ENCODE results near the gene HOXB2.

Gene HOXB2

DNA sequence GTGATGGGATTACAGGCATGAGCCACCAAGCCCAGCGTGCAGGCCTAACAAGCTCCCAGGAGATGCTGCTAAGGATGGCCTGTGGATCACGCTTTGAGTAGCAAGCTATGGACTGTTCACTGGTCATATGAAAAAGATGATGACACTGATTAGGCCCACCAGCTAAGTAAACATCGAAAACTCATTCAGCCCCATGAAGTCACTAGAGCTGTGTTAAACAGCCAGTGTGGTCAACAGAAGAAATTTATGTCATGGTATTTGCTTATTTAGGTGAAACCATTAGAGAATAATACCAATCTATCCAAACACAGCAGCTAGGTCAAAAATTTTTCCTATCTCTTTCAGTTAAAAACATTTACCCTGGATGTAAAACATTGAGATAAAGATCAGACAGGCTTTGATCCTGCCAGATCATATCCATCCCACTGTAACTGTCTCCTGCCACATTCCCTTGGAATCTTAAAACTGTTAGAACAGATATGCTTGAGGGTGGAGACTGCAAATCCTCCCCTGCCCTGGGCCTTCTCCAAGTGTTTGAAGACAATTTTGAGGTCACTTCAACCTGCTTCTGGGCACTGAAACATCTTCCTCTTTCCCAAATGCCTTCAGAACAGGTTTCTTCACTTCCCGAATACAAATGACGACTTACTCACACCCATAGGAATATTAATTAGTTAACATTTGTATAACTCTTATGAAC lies 45.0 kb downstream of the HOXB2 start:
- peak overlapping the region; percentile 79 for H3K27ac ChIP-seq (ENCODE audit: low read depth, low read length, severe bottlenecking)
- H3K36me3 ChIP-seq (ENCODE audit: control insufficient read depth, insufficient read depth, low read length) = no peaks in the 10 kb centered on the region
- H3K4me3 ChIP-seq (ENCODE audit: extremely low read depth, insufficient read depth, low read length, poor library complexity, severe bottlenecking) = no peak overlapping the region
- WGBS, 2 experiments (ENCODE audit: insufficient coverage in 2 of 2) = 93 to 96% methylated on average over 3 of the region's 5 CpGs
- H3K9me3 ChIP-seq (ENCODE audit: control insufficient read depth, low read length) = no peaks in the 10 kb centered on the region
- H3K4me1 ChIP-seq (ENCODE audit: control insufficient read depth, insufficient read depth, low read length, poor library complexity, severe bottlenecking) = peaks cover 64% of the 10 kb centered on the region

GRCh38 chr17:48499248-48499647 lies 45.7 kb downstream of the HOXB2 start:
- Histone ChIP-seq H3K4me1 (ENCODE audit: control insufficient read depth, insufficient read depth, low read length, poor library complexity, severe bottlenecking) (peaks cover 68% of the 10 kb centered on the region), H3K4me3 (ENCODE audit: extremely low read depth, insufficient read depth, low read length, poor library complexity, severe bottlenecking) (no peak overlapping the region), H3K27ac (ENCODE audit: low read depth, low read length, severe bottlenecking) (no peak overlapping the region), H3K36me3 (ENCODE audit: control insufficient read depth, insufficient read depth, low read length) (no peaks in the 10 kb centered on the region), H3K9me3 (ENCODE audit: control insufficient read depth, low read length) (no peaks in the 10 kb centered on the region)
- WGBS, 2 experiments (ENCODE audit: insufficient coverage in 2 of 2) = no CpG with 5 or more reads among the region's 3 CpGs

DNA sequence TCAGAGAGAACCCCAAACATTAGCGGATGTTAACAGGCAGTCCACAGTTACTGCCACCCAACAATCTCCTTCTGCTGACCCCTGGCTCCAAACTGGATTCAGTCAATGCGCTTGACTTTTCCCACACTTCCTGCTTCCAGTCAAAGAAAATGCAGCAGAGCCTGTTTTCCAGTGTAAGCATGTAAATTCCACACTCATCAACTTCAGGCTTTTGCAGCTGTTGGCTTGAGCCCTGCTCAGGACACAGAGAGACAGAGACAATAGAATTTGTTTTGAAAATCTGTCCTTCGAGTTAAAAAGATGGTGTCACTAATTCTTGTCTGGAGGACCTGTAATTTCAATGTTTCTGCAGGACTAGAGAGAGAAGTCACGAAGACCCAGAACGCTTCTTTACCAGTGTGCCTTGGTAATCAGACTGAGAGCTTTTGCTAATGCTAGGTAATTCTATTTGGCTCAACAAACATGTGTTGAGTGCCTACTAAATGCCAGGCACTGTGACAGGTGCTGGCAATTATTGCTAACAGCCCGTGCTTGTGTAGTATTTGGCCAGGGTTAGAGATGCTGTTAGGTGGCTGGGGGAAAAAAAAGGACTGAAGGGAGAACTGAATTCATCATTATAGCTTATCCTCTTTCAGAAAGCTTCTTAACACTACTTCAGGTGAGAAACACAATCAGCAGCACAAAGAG lies 46.6 kb downstream of the HOXB2 start:
- Histone ChIP-seq H3K9me3 (ENCODE audit: control insufficient read depth, low read length) (no peaks in the 10 kb centered on the region), H3K4me3 (ENCODE audit: extremely low read depth, insufficient read depth, low read length, poor library complexity, severe bottlenecking) (no peak overlapping the region), H3K27ac (ENCODE audit: low read depth, low read length, severe bottlenecking) (peak overlapping the region; percentile 77), H3K4me1 (ENCODE audit: control insufficient read depth, insufficient read depth, low read length, poor library complexity, severe bottlenecking) (peaks cover 70% of the 10 kb centered on the region), H3K36me3 (ENCODE audit: control insufficient read depth, insufficient read depth, low read length) (no peaks in the 10 kb centered on the region)
- 89% methylated on average over 6 of the region's 6 CpGs for WGBS, 2 experiments (ENCODE audit: insufficient coverage in 2 of 2)

DNA sequence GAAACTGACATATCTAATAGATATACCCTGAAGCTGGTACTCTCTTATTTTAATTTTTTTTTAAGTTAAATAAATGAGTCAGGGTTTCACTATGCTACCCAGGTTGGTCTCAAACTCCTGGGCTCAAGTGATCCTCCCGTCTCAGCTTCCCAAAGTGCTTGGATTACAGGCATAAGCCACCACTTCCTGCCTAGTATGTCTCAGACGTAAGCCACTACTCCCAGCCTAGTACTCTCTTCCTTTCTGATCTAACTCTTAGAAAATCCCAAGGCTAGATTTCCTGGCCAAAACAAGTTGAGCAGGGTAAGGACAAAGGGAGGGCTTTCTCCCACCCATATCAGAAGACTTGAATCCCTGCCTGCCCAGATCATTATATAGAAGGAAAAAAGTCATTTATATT lies 47.8 kb downstream of the HOXB2 start:
- no peaks in the 10 kb centered on the region for H3K9me3 ChIP-seq (ENCODE audit: control insufficient read depth, low read length)
- no peaks in the 10 kb centered on the region for H3K36me3 ChIP-seq (ENCODE audit: control insufficient read depth, insufficient read depth, low read length)
- peaks cover 73% of the 10 kb centered on the region for H3K4me1 ChIP-seq (ENCODE audit: control insufficient read depth, insufficient read depth, low read length, poor library complexity, severe bottlenecking)
- no peak overlapping the region for H3K27ac ChIP-seq (ENCODE audit: low read depth, low read length, severe bottlenecking)
- no peak overlapping the region for H3K4me3 ChIP-seq (ENCODE audit: extremely low read depth, insufficient read depth, low read length, poor library complexity, severe bottlenecking)
- WGBS, 2 experiments (ENCODE audit: insufficient coverage in 2 of 2) = 60 to 70% methylated on average over 1 of the region's 2 CpGs

GRCh38 chr17:48494335-48494734 lies 50.6 kb downstream of the HOXB2 start:
- no peaks in the 10 kb centered on the region for H3K36me3 ChIP-seq (ENCODE audit: control insufficient read depth, insufficient read depth, low read length)
- H3K4me1 ChIP-seq (ENCODE audit: control insufficient read depth, insufficient read depth, low read length, poor library complexity, severe bottlenecking) = peaks cover 58% of the 10 kb centered on the region
- no peak overlapping the region for H3K4me3 ChIP-seq (ENCODE audit: extremely low read depth, insufficient read depth, low read length, poor library complexity, severe bottlenecking)
- H3K9me3 ChIP-seq (ENCODE audit: control insufficient read depth, low read length) = no peaks in the 10 kb centered on the region
- no peak overlapping the region for H3K27ac ChIP-seq (ENCODE audit: low read depth, low read length, severe bottlenecking)
- WGBS, 2 experiments (ENCODE audit: insufficient coverage in 2 of 2) = 93 to 97% methylated on average over 7 to 8 of the region's 8 CpGs

All from mesodermal cell (in vitro differentiated cells).